Endothelial cell (in vitro differentiated cells): ENCODE measurements around the gene ABCC8. TPM values are rescaled to one million over a fixed set of nuclear protein-coding genes. Genes with fewer than 3 reads are reported as not detected.

Experiments used
- DNase-seq: peaks from one replicate; pipeline ENCODE4 v3.0.0; 2021; ENCODE audit warnings: low spot score
- H3K27ac Mint-ChIP-seq: one replicate; pipeline ENCODE4 v1.8.0; 2021; ENCODE audit warnings: mixed read lengths, inconsistent platforms; ENCODE audit not compliant: unreplicated experiment
- H3K27me3 Mint-ChIP-seq: one replicate; pipeline ENCODE4 v1.8.0; 2021; ENCODE audit warnings: mild to moderate bottlenecking, moderate library complexity, mixed read lengths, inconsistent platforms; ENCODE audit not compliant: unreplicated experiment
- H3K36me3 Mint-ChIP-seq: one replicate; pipeline ENCODE4 v1.8.0; 2021; ENCODE audit warnings: mild to moderate bottlenecking, low read depth, mixed read lengths, inconsistent platforms; ENCODE audit not compliant: unreplicated experiment
- H3K4me1 Mint-ChIP-seq: one replicate; pipeline ENCODE4 v1.8.0; 2021; ENCODE audit warnings: mild to moderate bottlenecking, mixed read lengths, inconsistent platforms; ENCODE audit not compliant: unreplicated experiment
- H3K4me3 Mint-ChIP-seq: one replicate; pipeline ENCODE4 v1.8.0; 2021; ENCODE audit warnings: mild to moderate bottlenecking, mixed read lengths, inconsistent platforms; ENCODE audit not compliant: unreplicated experiment
- H3K9me3 Mint-ChIP-seq: one replicate; pipeline ENCODE4 v1.8.0; 2021; ENCODE audit warnings: mixed read lengths, inconsistent platforms; ENCODE audit not compliant: unreplicated experiment
- CTCF ChIP-seq: fragments of 200-600 bp; sonication (generic); IDR thresholded peaks from one replicate; pipeline ENCODE4 v1.5.0; 2021; ENCODE audit warnings: antibody characterized with exemption; ENCODE audit not compliant: unreplicated experiment
- total RNA-seq: library from RNA; stranded (reverse); fragmentation: NEBNext Ultra II Directional; extraction: Animal tissue kit (Norgen Biotek cat#: 25700); gene quantifications from one replicate; pipeline ENCODE4 v1.2.1, GENCODE V29; 2021; ENCODE audit not compliant: unreplicated experiment

ABCC8 gene
- total RNA-seq, 1 donor from 2014 or later: not detected

- TF ChIP-seq CTCF: no peak
- H3K27ac Mint-ChIP-seq: no peak overlapping the region
- peaks cover 9% of the 10 kb centered on the region for H3K4me1 Mint-ChIP-seq
- peaks cover 4% of the 10 kb centered on the region for H3K36me3 Mint-ChIP-seq
- no peak overlapping the region for H3K4me3 Mint-ChIP-seq
- DNase-seq: no peak
- H3K9me3 Mint-ChIP-seq: no peaks in the 10 kb centered on the region
- peaks cover 8% of the 10 kb centered on the region for H3K27me3 Mint-ChIP-seq
Observed at GRCh38 chr11:17347676-17348075, 129.0 kb downstream of the ABCC8 start.

- Mint-ChIP-seq H3K27me3 (no peaks in the 10 kb centered on the region), H3K27ac (no peak overlapping the region), H3K9me3 (no peaks in the 10 kb centered on the region), H3K36me3 (no peaks in the 10 kb centered on the region), H3K4me1 (no peaks in the 10 kb centered on the region), H3K4me3 (no peak overlapping the region)
- no peak for DNase-seq
- no peak for TF ChIP-seq CTCF
Observed at GRCh38 chr11:17343907-17344306, 132.7 kb downstream of the ABCC8 start.

- Mint-ChIP-seq H3K9me3 (no peaks in the 10 kb centered on the region), H3K36me3 (no peaks in the 10 kb centered on the region), H3K4me3 (no peak overlapping the region), H3K4me1 (no peaks in the 10 kb centered on the region), H3K27me3 (no peaks in the 10 kb centered on the region), H3K27ac (no peak overlapping the region)
- TF ChIP-seq CTCF: no peak
- no peak for DNase-seq
Observed at GRCh38 chr11:17343257-17343656, 133.4 kb downstream of the ABCC8 start.

Other genes starting within 250 kb of the ABCC8 start
- 76.8 TPM for gene NUCB2, start 200.1 kb downstream of the ABCC8 start, total RNA-seq
- gene NCR3LG1, start 125.0 kb downstream of the ABCC8 start, total RNA-seq: 0.23 TPM
- gene KCNJ11, start 88.2 kb downstream of the ABCC8 start, total RNA-seq: 0.46 TPM
- gene USH1C, start 67.6 kb upstream of the ABCC8 start, total RNA-seq: 1.4 TPM
- gene OTOG, start 70.4 kb upstream of the ABCC8 start, total RNA-seq: 0.13 TPM
- not detected for gene MYOD1, start 242.7 kb upstream of the ABCC8 start, total RNA-seq